ENCODE measurements around the gene PLAGL1.

DNA sequence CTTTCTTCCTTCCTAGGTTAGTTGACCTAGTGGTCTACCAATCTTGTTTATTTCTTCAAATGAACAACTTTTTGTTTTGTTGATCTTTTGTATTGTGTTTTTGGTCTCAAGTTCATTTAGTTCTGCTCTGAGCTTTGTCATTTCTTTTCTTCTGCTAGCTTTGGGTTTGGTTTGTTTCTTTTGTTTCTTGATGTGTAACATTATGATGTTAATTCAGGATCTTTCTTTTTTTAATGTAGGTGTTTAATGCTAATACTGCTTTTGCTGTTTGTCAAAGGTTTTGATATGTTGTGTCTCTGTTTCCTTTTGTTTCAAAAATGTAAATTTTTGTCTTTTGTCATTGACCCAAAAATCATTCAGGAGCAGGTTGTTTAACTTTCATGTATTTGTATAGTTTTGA, 78.1 kb downstream of the PLAGL1 start:
- TF ChIP-seq EZH2 (IDR thresholded peaks at IDR 0.05; ENCODE audit: insufficient read depth, poor library complexity, severe bottlenecking) (no peak), EZH2phosphoT487 (IDR thresholded peaks at IDR 0.05; ENCODE audit: insufficient read depth, low read depth) (no peak)

Data from GM23248 (cell line).